ENCODE measurements around the gene ERC1.
A peak's percentile ranks its signal among the peaks of the same experiment; 100 is the strongest.

DNA sequence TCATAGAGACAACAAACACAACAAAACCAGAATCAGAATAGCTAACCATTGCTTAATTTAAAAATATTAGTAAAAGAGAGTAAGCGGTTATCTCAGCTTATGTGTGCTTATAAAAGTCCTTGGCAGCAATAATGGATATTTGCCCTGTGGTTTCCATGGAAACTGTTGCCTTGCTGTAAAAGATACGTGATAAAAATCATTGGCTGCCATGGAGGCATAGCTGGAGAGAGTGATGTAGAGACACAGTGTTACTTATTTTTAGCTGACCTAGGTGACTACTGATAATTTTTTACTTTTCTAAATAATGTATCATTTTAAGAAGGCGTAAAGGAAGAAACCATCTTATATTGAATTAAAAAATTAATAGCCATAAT lies 92.9 kb downstream of the ERC1 start:
- TF ChIP-seq CTCF (IDR thresholded peaks at IDR 0.05) (no peak), POLR2AphosphoS5 (IDR thresholded peaks at IDR 0.05) (peak; percentile 64), POLR2A (IDR thresholded peaks at IDR 0.05) (no peak)
